ENCODE measurements around the gene CHAF1A.
A peak's percentile ranks its signal among the peaks of the same experiment; 100 is the strongest.

CHAF1A gene

GRCh38 chr19:4441994-4442818, 39.8 kb downstream of the CHAF1A start:
- DNase-seq (ENCODE audit: low spot score): no peak

GRCh38 chr19:4442819-4443146, 40.3 kb downstream of the CHAF1A start:
- no peak for DNase-seq (ENCODE audit: low spot score)

DNA sequence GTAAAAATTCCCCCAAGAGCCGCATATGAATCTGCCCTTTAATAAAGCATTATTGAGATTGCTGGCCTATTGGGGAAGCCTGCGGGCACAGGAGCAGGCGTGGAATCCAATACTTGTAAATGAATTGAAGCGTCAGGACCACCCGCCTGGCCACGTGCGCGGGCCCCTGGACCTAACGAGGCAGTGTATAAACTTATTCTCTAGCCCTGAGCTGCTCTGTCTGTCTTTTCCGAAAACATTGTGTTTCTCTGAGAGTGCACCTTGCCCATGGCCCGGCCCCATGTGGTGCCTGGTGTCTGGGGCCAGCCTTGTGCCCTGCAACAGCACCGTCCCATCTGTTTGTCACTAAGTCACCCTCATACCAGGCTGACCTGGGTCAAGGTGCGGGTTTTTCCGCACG, 40.7 kb downstream of the CHAF1A start:
- DNase-seq (ENCODE audit: low spot score): no peak

- no peak for DNase-seq (ENCODE audit: low spot score)
Observed at GRCh38 chr19:4443966-4444764, 41.7 kb downstream of the CHAF1A start.

DNA sequence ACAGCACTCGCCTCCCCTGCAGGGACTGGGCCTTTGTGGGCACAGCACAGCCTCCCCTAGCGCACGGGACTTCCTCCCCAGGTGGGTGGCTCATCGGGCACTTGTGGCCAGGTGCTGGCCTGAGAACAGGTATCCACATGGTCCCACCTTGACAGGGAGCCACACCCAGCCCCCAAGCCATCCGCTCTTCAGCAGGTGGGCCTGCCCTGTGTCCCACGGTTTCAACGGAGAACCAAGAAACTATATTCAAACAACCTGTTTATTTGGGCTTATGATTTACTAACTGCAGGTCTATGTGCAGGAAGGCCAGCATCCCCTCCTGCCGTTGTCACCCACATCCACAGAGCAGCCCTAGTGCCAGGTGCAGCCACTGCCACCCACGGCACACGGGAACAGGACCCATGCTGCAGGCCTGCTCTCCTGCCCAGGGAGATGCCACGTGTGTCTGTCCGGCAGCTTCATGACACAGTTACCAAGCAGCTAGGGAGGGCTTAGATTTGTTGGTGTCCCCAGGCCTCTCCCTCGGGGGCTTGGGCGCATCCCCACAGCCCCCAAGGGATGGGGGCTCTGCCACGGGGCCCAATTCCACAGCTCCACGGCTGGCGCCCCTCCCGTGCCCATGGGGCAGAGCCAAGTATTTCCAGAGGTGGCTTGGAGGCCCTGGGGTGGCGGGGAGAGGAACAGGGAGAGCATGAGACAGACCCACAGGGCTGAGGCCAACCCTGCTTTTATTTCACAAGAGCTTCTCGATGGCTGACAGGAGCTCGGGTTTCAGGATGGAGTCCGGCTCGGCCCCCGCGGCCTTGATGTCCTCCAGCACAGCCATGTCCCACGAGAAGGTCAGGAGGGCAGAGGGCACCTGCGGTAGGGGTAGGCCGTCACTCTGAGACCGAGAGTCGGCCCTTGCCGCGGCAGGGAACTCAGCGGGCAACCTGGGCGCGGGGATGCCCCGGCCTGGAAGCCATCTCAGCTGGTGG, 42.6 kb downstream of the CHAF1A start:
- no peak for DNase-seq (ENCODE audit: low spot score)

- DNase-seq (ENCODE audit: low spot score): no peak
Observed at GRCh38 chr19:4445963-4446703, 43.7 kb downstream of the CHAF1A start.

GRCh38 chr19:4446704-4447200, 44.3 kb downstream of the CHAF1A start:
- no peak for DNase-seq (ENCODE audit: low spot score)

DNA sequence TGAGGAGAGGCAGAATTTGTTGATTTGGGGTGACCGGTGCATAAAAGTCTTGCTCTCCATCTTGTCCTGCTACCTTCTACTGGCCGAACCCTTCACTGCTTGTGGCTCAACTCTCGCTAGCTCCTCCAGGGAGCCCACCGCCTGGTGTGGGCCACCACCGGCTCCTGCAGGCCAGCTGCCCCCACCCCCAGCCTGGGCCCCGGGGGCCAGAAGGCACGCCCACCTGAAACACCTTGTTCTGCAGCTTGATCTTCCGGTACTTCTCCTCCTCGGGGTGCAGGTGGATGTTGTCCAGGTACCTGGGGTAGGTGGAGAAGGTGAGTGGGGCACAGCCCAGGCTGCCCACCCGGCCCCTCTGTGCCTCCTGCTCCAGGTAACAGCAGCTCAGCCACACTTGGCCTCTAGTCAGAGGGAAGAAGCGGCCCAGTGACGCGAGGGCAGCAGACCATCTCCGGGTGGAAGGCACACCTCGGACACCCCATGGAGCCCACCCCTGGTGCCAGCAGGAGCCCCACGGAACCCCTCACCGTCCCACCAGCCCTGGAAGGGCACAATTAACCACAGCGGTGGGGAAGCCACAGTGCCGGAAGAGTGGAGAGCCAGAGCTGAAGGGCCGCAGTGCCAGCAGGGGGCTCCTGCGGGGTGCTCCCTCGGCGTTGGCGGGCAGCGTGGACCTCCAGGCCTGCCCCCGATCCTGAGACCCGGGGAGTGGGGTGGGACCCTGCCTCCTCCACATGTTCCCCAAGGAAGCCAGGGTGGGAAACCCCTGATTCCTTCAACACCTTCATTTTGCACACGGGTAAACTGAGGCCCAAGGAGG, 45.1 kb downstream of the CHAF1A start:
- no peak for DNase-seq (ENCODE audit: low spot score)

DNA sequence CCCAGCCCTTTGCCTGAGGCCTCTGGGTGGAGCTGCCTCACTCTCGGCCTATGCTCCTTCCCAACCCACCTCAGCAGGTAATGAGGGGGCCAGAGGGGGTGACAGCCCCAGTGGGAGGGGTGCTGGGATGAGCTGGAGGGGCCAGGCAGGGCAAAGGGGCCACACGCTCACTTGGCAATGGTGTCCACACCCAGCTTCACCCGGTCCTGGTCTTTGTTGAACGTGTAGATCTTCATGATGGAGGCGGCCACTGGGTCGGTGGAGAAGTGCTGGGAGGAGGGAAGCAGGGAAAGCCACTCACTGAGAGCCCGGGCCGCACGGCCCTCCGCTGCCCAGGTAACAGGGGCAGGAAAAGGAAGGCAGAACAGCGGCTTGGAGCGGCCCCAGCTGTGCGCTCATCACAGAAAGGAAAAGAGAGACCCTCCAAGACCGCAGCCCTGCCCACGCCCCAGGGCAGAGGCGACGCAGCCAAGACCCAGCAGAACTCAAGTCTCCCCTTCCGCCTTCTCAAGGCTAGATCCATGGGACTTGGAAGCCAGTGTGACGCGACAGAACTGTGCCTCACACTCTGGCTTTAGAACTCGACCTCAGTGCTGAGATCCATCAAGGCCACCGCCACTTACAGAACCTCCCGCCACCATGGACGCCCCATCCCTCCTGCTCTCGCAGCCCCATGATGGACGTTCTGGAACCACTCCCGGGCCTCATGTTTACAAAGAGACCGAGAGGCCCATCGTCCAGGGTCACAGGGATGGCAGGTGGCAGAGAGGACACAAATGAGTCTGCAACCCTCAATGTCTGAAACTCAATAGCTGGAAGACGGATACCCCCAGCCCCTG, 45.9 kb downstream of the CHAF1A start:
- DNase-seq (ENCODE audit: low spot score): no peak

GRCh38 chr19:4449022-4449638, 46.7 kb downstream of the CHAF1A start:
- peak; percentile 71 for DNase-seq (ENCODE audit: low spot score)

- no peak for DNase-seq (ENCODE audit: low spot score)
Observed at GRCh38 chr19:4449639-4450028, 47.2 kb downstream of the CHAF1A start.

DNA sequence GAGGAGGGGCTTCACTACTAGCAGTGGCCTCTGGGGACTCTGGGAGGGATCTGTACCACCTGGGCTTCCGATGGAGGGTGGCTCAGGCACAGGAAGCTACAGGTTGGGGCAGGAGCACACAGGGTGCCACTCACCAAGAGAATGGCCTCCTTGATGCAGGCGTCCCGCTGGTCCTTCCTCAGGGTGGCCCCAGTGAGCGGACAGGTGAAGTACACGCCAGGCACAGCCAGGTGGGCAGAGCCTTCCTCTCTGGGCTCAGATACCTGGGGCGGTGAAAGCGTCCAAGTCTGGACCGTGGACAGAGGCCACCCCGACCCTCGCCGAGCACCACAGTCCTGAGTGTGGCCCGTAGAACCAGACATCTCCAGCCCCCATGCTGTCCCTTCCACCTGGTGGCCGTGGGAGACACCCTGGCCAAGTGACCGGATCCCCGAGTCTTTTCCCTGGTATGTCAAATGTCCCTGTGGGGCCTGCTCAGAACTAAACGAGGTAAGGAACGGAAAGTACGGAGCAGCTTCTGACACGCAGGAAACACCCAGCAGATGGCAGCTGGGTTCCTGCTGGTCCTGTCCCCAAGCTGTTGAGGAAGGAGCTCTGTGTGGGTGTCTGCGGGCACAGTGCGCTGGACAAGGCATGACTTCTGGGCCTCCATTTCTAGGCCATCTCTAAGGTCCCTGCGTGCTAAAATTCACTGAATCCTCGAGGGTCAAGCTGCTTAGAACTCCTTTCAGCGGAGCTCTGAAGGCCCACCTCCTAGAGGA, 50.0 kb downstream of the CHAF1A start:
- no peak for DNase-seq (ENCODE audit: low spot score)

- DNase-seq (ENCODE audit: low spot score): no peak
Observed at GRCh38 chr19:4453232-4454179, 51.1 kb downstream of the CHAF1A start.

GRCh38 chr19:4454747-4455718, 52.6 kb downstream of the CHAF1A start:
- no peak for DNase-seq (ENCODE audit: low spot score)

DNA sequence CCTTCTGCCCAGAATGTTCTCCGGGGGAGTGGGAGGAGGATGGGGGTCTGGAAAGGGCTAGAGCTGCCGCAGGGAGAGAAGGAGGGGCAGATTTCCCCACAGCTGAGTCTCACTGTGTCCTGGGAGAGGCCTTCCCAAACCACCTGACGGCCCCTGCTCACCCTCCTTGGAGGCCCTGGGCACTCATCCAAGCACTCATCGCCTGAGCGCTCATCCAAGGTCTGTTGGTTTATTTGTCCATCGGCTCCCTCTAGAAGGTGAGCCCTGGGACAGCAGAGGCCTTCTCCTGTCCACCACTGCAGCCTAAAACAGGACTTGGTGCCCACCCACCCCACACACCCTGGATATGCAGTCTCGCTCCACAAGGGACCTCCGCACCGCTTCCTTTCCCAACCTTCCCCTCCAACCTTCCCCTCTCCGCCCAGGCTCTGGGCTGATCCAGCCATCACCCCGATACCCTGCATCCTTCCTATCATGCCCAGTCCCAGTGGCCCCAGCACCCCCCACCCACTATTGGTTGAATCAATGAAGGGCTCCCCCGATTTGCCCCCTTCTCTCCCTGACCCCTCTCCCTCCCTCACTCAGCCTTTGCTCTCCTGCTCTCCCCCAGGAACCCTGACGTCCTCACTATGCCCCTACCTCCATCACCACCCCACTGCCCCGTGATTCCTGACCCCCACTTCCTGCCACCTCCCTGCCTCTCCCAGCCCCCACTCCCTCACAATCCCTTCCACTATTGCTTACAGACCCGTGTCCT, 53.5 kb downstream of the CHAF1A start:
- DNase-seq (ENCODE audit: low spot score): peak; percentile 43

All from pons (tissue), 1 donor.